H9 (cell line): Measurements from ENCODE around the gene SSH3. TPM values are rescaled to one million over a fixed set of nuclear protein-coding genes. Genes with fewer than 3 reads are reported as not detected.
A peak's percentile ranks its signal among the peaks of the same experiment; 100 is the strongest.

Experiments
- DNase-seq: peaks from one replicate; pipeline ENCODE4 v3.0.0-alpha.2; 2017
- H2AFZ ChIP-seq: one replicate; pipeline ENCODE4 v1.6.1; 2013; ENCODE audit warnings: mild to moderate bottlenecking, low read length, control low read depth, moderate library complexity
- H2AK5ac ChIP-seq: 2 replicates; pipeline ENCODE4 v1.6.1; 2013; ENCODE audit warnings: low read length, control low read depth, mixed read lengths; ENCODE audit not compliant: insufficient read length
- H2BK120ac ChIP-seq: one replicate; pipeline ENCODE4 v1.6.1; 2013; ENCODE audit warnings: low read depth, mild to moderate bottlenecking, low read length, control low read depth, inconsistent platforms; ENCODE audit not compliant: poor library complexity, severe bottlenecking
- H2BK12ac ChIP-seq: 2 replicates; pipeline ENCODE4 v1.6.1; 2013; ENCODE audit warnings: low read length, control low read depth, mixed read lengths, low read depth; ENCODE audit not compliant: insufficient read length
- H2BK15ac ChIP-seq: 2 replicates; pipeline ENCODE4 v1.6.1; 2013; ENCODE audit warnings: low read depth, low read length, control low read depth
- H2BK20ac ChIP-seq: one replicate; pipeline ENCODE4 v1.6.1; 2013; ENCODE audit warnings: low read depth, mild to moderate bottlenecking, low read length, control low read depth, inconsistent platforms; ENCODE audit not compliant: poor library complexity, severe bottlenecking
- H2BK5ac ChIP-seq: 2 replicates; pipeline ENCODE4 v1.6.1; 2013; ENCODE audit warnings: low read length, control low read depth, mixed read lengths; ENCODE audit not compliant: insufficient read length
- H3K14ac ChIP-seq: 2 replicates; pipeline ENCODE4 v1.6.1; 2013; ENCODE audit warnings: low read length, control low read depth; ENCODE audit not compliant: insufficient read depth
- H3K18ac ChIP-seq: 2 replicates; pipeline ENCODE4 v1.6.1; 2013; ENCODE audit warnings: low read depth, mild to moderate bottlenecking, mixed read lengths, low read length, control low read depth; ENCODE audit not compliant: insufficient read length
- H3K23ac ChIP-seq: 2 replicates; pipeline ENCODE4 v1.6.1; 2013; ENCODE audit warnings: low read length, control low read depth, mixed read lengths, low read depth; ENCODE audit not compliant: insufficient read length
- H3K23me2 ChIP-seq: 2 replicates; pipeline ENCODE4 v1.6.1; 2013; ENCODE audit warnings: low read depth, mild to moderate bottlenecking, mixed read lengths, low read length, control low read depth; ENCODE audit not compliant: insufficient read length, poor library complexity, severe bottlenecking
- H3K27ac ChIP-seq: 2 replicates; pipeline ENCODE4 v1.5.1; 2013; ENCODE audit warnings: low read length, control low read depth, mixed read lengths, low read depth; ENCODE audit not compliant: insufficient read length
- H3K27me3 ChIP-seq: 2 replicates; pipeline ENCODE4 v1.6.1; 2013; ENCODE audit warnings: low read length, control low read depth, inconsistent platforms; ENCODE audit not compliant: insufficient read depth
- H3K4ac ChIP-seq: 2 replicates; pipeline ENCODE4 v1.6.1; 2013; ENCODE audit warnings: low read depth, mild to moderate bottlenecking, control low read depth, inconsistent platforms, low read length, moderate library complexity
- H3K4me1 ChIP-seq: 2 replicates; pipeline ENCODE4 v1.6.1; 2013; ENCODE audit warnings: low read length, control low read depth, inconsistent platforms; ENCODE audit not compliant: insufficient read depth
- H3K4me2 ChIP-seq: 2 replicates; pipeline ENCODE4 v1.6.1; 2013; ENCODE audit warnings: low read length, control low read depth, mixed read lengths; ENCODE audit not compliant: insufficient read length, insufficient read depth
- H3K56ac ChIP-seq: 2 replicates; pipeline ENCODE4 v1.6.1; 2013; ENCODE audit warnings: low read depth, mild to moderate bottlenecking, mixed read lengths, low read length, control low read depth; ENCODE audit not compliant: insufficient read length
- H3K79me1 ChIP-seq: 2 replicates; pipeline ENCODE4 v1.6.1; 2013; ENCODE audit warnings: low read depth, mild to moderate bottlenecking, moderate library complexity, low read length, control low read depth, inconsistent platforms; ENCODE audit not compliant: insufficient read depth, poor library complexity, severe bottlenecking
- H3K79me2 ChIP-seq: 2 replicates; pipeline ENCODE4 v1.6.1; 2013; ENCODE audit warnings: low read length, control low read depth, inconsistent platforms; ENCODE audit not compliant: insufficient read depth
- H3K9ac ChIP-seq: 2 replicates; pipeline ENCODE4 v1.6.1; 2013; ENCODE audit warnings: low read length, control low read depth, mixed read lengths; ENCODE audit not compliant: insufficient read length; ENCODE audit errors: extremely low read depth
- H3K9me3 ChIP-seq: one replicate; pipeline ENCODE4 v1.6.1; 2013; ENCODE audit warnings: low read depth, low read length, inconsistent platforms; ENCODE audit not compliant: control insufficient read depth
- H3T11ph ChIP-seq: one replicate; pipeline ENCODE4 v1.6.1; 2013; ENCODE audit warnings: mild to moderate bottlenecking, low read length, control low read depth, inconsistent platforms
- H4K20me1 ChIP-seq: one replicate; pipeline ENCODE4 v1.6.1; 2013; ENCODE audit not compliant: control insufficient read depth, insufficient read length, insufficient read depth
- H4K5ac ChIP-seq: 2 replicates; pipeline ENCODE4 v1.6.1; 2013; ENCODE audit warnings: low read depth, mild to moderate bottlenecking, mixed read lengths, low read length, control low read depth; ENCODE audit not compliant: insufficient read length
- H4K8ac ChIP-seq: replicated peaks from 2 replicates; pipeline ENCODE4 v1.6.1; 2013; ENCODE audit warnings: low read length, control low read depth, mixed read lengths, low read depth; ENCODE audit not compliant: insufficient read length
- H4K91ac ChIP-seq: 2 replicates; pipeline ENCODE4 v1.6.1; 2013; ENCODE audit warnings: low read depth, mild to moderate bottlenecking, moderate library complexity, mixed read lengths, low read length, control low read depth; ENCODE audit not compliant: insufficient read length
- H3K27ac Mint-ChIP-seq, 3 experiments: 2 replicates in 2 of 3; 3 replicates in 1 of 3; pipeline ENCODE4 v1.8.0; 2020 to 2021; ENCODE audit warnings: mixed read lengths in 3 of 3, mild to moderate bottlenecking in 1 of 3, moderate library complexity in 1 of 3
- H3K27me3 Mint-ChIP-seq: 2 replicates; pipeline ENCODE4 v1.8.0; 2021; ENCODE audit warnings: low read depth, mild to moderate bottlenecking, moderate library complexity, mixed read lengths
- H3K36me3 Mint-ChIP-seq, 3 experiments: 2 replicates in 2 of 3; 3 replicates in 1 of 3; pipeline ENCODE4 v1.8.0; 2020 to 2021; ENCODE audit warnings: low read depth in 3 of 3, mixed read lengths in 3 of 3; ENCODE audit not compliant: insufficient read depth in 1 of 3
- H3K4me1 Mint-ChIP-seq, 2 experiments: 2 replicates each; pipeline ENCODE4 v1.8.0; 2020; ENCODE audit warnings: mixed read lengths in 2 of 2
- H3K4me3 Mint-ChIP-seq, 2 experiments: 2 replicates in 1 of 2; 3 replicates in 1 of 2; pipeline ENCODE4 v1.8.0; 2020 to 2021; ENCODE audit warnings: mild to moderate bottlenecking in 2 of 2, mixed read lengths in 2 of 2, moderate library complexity in 1 of 2
- H3K9me3 Mint-ChIP-seq, 2 experiments: 2 replicates in 1 of 2; 3 replicates in 1 of 2; pipeline ENCODE4 v1.8.0; 2020; ENCODE audit warnings: mild to moderate bottlenecking in 2 of 2, mixed read lengths in 2 of 2, moderate library complexity in 1 of 2
- whole genome bisulfite sequencing: extraction: QIAGEN DNeasy Blood & Tissue Kit; methylation state at CpG from one replicate; pipeline ENCODE4 v1.1.7; 2013; ENCODE audit warnings: missing lambda C conversion rate, low lambda C conversion rate, mixed read lengths; ENCODE audit not compliant: insufficient read length; ENCODE audit errors: extremely low coverage; 5-methylcytosine and 5-hydroxymethylcytosine counted together
- total RNA-seq: library from RNA; stranded (reverse); gene quantifications from 2 replicates; pipeline ENCODE4 v1.2.1, GENCODE V29; 2021
- TF ChIP-seq, protein P1 (sequence below): fragments of 200-600 bp; sonication (generic); conservative IDR thresholded peaks from 3 replicates; pipeline ENCODE4 v1.8.0; 2021; ENCODE audit warnings: antibody characterized with exemption, mild to moderate bottlenecking

The SSH3 gene
- total RNA-seq, 1 experiment from 2014 or later: 42.2 TPM

DNA sequence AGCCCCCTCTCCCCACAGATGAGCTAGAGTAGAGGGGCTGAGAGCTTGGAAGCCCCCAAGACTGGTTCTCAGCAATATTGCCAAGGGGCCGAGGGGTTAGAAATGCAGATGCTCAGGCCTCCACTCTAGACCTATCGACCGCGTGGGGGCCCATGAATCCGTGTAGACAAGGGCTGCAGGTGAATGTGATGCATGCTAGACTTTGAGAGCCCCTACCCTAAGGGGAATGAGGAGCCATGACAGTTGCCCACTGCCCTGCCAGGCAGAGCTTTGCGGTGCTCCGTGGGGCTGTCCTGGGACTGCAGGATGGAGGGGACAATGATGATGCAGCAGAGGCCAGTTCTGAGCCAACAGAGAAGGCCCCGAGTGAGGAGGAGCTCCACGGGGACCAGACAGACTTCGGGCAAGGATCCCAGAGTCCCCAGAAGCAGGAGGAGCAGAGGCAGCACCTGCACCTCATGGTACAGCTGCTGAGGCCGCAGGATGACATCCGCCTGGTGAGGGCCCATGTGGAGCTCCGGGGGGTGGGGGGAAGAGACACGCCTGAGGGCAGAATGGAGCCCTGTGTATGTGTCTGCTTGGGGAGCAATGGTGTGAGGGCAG, 1.3 kb downstream of the SSH3 start:
- no peaks in the 10 kb centered on the region for H3K9me3 Mint-ChIP-seq
- Histone ChIP-seq H4K8ac (no peak overlapping the region), H3K23me2 (peaks cover 16% of the 10 kb centered on the region), H3K56ac (no peak overlapping the region), H3K79me2 (no peaks in the 10 kb centered on the region), H3K79me1 (no peaks in the 10 kb centered on the region), H3K18ac (no peak overlapping the region), H3K4ac (no peak overlapping the region), H3K4me1 (no peaks in the 10 kb centered on the region), H3K9ac (no peak overlapping the region), H3K27ac (no peak overlapping the region), H3T11ph (no peak overlapping the region), H2AFZ (no peak overlapping the region), H2BK12ac (no peak overlapping the region), H3K9me3 (no peaks in the 10 kb centered on the region), H2AK5ac (no peak overlapping the region), H3K14ac (no peak overlapping the region; the same call in 1 of the 2 replicates), H3K23ac (no peak overlapping the region), H2BK120ac (no peak overlapping the region), H2BK15ac (no peak overlapping the region), H4K5ac (no peak overlapping the region), H4K91ac (no peak overlapping the region), H2BK20ac (no peak overlapping the region), H4K20me1 (no peaks in the 10 kb centered on the region), H3K4me2 (peak overlapping the region; percentile 65), H3K27me3 (no peaks in the 10 kb centered on the region), H2BK5ac (no peak overlapping the region)
- H3K36me3 Mint-ChIP-seq: peaks cover 0 to 27% (median 10%) of the 10 kb centered on the region in 3 experiments; a peak in 4 of 7 replicates
- WGBS: no CpG with 5 or more reads among the region's 14 CpGs
- H3K4me3 Mint-ChIP-seq: peak overlapping the region; percentile 65 to 74; a peak in 4 of 5 replicates
- peaks cover 6% of the 10 kb centered on the region for H3K27me3 Mint-ChIP-seq
- peak; percentile 28 for DNase-seq
- H3K27ac Mint-ChIP-seq: no peak overlapping the region; a peak in 1 of 7 replicates
- TF ChIP-seq, protein P1, sequence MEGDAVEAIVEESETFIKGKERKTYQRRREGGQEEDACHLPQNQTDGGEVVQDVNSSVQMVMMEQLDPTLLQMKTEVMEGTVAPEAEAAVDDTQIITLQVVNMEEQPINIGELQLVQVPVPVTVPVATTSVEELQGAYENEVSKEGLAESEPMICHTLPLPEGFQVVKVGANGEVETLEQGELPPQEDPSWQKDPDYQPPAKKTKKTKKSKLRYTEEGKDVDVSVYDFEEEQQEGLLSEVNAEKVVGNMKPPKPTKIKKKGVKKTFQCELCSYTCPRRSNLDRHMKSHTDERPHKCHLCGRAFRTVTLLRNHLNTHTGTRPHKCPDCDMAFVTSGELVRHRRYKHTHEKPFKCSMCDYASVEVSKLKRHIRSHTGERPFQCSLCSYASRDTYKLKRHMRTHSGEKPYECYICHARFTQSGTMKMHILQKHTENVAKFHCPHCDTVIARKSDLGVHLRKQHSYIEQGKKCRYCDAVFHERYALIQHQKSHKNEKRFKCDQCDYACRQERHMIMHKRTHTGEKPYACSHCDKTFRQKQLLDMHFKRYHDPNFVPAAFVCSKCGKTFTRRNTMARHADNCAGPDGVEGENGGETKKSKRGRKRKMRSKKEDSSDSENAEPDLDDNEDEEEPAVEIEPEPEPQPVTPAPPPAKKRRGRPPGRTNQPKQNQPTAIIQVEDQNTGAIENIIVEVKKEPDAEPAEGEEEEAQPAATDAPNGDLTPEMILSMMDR: no peak
- peaks cover 11 to 16% of the 10 kb centered on the region in 2 experiments for H3K4me1 Mint-ChIP-seq
